Vagina (tissue), 2 donors: ENCODE data around the gene DGKB.

Experiments used
- POLR2A ChIP-seq, 2 donors: fragments of 450-650 bp; IDR thresholded peaks; one replicate each; pipeline ENCODE4 v1.6.1; 2017; ENCODE audit warnings: antibody characterized with exemption in 2 of 2, mild to moderate bottlenecking in 2 of 2, moderate library complexity in 2 of 2
- POLR2AphosphoS5 ChIP-seq, 2 donors: sonication (generic); formaldehyde crosslinking; IDR thresholded peaks; one replicate each; pipeline ENCODE4 v1.9.0; 2017; ENCODE audit warnings: antibody characterized with exemption in 2 of 2, mild to moderate bottlenecking in 2 of 2, low read depth in 1 of 2; ENCODE audit not compliant: insufficient read depth in 1 of 2
- TF ChIP-seq, protein P1 (sequence below), 3 experiments: fragments of 450-650 bp in 2 of 3; fragments of 200-600 bp in 1 of 3; sonication (generic) in 1 of 3; IDR thresholded peaks; one replicate each; pipeline ENCODE4 v1.5.1; 2017 to 2019; ENCODE audit warnings: antibody characterized with exemption in 3 of 3, mild to moderate bottlenecking in 2 of 3, moderate library complexity in 2 of 3

DNA sequence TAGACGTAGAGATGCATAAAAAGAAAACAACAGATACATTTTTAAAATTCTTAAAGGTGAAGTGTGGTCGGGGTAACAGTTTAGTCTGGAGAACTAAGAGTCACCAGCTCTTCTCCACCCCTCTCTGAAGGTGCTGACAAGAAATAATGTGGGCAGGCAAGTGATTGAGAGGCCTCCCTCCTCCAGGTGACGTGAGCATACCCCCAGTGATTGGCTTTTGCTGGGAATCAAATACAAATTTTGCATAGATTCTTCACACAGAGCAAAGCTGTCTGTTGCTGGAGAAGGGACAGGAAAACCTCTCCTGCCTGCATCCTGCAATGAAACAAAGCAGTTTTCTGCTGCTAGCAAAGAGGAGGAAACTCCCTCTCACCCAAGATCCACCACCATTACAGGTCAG, 115.0 kb downstream of the DGKB start:
- TF ChIP-seq, protein P1, sequence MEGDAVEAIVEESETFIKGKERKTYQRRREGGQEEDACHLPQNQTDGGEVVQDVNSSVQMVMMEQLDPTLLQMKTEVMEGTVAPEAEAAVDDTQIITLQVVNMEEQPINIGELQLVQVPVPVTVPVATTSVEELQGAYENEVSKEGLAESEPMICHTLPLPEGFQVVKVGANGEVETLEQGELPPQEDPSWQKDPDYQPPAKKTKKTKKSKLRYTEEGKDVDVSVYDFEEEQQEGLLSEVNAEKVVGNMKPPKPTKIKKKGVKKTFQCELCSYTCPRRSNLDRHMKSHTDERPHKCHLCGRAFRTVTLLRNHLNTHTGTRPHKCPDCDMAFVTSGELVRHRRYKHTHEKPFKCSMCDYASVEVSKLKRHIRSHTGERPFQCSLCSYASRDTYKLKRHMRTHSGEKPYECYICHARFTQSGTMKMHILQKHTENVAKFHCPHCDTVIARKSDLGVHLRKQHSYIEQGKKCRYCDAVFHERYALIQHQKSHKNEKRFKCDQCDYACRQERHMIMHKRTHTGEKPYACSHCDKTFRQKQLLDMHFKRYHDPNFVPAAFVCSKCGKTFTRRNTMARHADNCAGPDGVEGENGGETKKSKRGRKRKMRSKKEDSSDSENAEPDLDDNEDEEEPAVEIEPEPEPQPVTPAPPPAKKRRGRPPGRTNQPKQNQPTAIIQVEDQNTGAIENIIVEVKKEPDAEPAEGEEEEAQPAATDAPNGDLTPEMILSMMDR (IDR thresholded peaks at IDR 0.05): no peak
- no peak for TF ChIP-seq POLR2A (IDR thresholded peaks at IDR 0.05)
- no peak for TF ChIP-seq POLR2AphosphoS5 (IDR thresholded peaks at IDR 0.05; ENCODE audit: insufficient read depth in 1 of 2, low read depth in 1 of 2)
